Stimulated activated memory B cell treated with anti-CD40 and anti-IgM and Interleukin-4, amounts not matched to agents 10 μg/mL and 1 μg/mL and 100 μg/mL, for 72 hours (primary cell): ENCODE data around the gene DNAJB2.
"Not testable (repeated sequence)": the region's sequence is repeated elsewhere in the genome, so short reads cannot be mapped to it uniquely, and the experiment has no call there.

Experiments
- ATAC-seq: fragments of 150-1000 bp; cut with Tn5 transposase; 2 replicates; pipeline ENCODE4 v1.10.0; 2021
- H3K27ac Mint-ChIP-seq: one replicate; pipeline ENCODE4 v1.8.0; 2022; ENCODE audit warnings: mild to moderate bottlenecking, mixed read lengths
- H3K27me3 Mint-ChIP-seq: one replicate; pipeline ENCODE4 v1.8.0; 2022; ENCODE audit warnings: mixed read lengths
- H3K36me3 Mint-ChIP-seq: one replicate; pipeline ENCODE4 v1.8.0; 2022; ENCODE audit warnings: mixed read lengths
- H3K4me1 Mint-ChIP-seq: one replicate; pipeline ENCODE4 v1.8.0; 2022; ENCODE audit warnings: mixed read lengths
- H3K4me3 Mint-ChIP-seq: one replicate; pipeline ENCODE4 v1.8.0; 2022; ENCODE audit warnings: mild to moderate bottlenecking, moderate library complexity, mixed read lengths
- H3K9me3 Mint-ChIP-seq: one replicate; pipeline ENCODE4 v1.8.0; 2022; ENCODE audit warnings: mixed read lengths

Gene DNAJB2

DNA sequence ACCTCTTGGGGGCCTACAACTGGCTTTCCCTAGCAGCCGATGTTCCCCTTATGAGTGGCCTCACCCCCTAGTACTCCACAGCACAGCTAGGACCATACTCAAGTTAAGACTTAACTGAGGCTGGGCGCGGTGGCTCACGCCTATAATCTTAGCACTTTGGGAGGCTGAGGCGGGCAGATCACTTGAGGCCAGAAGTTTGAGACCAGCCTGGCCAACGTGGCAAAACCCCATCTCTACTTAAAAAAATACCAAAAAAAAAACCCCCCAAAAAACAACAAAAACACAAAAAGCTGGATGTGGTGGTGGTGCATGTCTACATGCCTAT, 7.9 kb downstream of the DNAJB2 start:
- not testable (repeated sequence) for H3K27ac Mint-ChIP-seq, ATAC-seq, H3K4me3 Mint-ChIP-seq, H3K27me3 Mint-ChIP-seq, H3K9me3 Mint-ChIP-seq
- Mint-ChIP-seq H3K36me3 (peaks cover 27% of the 10 kb centered on the region), H3K4me1 (peaks cover 23% of the 10 kb centered on the region)

GRCh38 chr2:219287580-219288265, 8.6 kb downstream of the DNAJB2 start:
- Mint-ChIP-seq H3K9me3 (no peaks in the 10 kb centered on the region), H3K27me3 (no peaks in the 10 kb centered on the region), H3K4me3 (no peak overlapping the region), H3K4me1 (peaks cover 21% of the 10 kb centered on the region), H3K36me3 (peaks cover 21% of the 10 kb centered on the region), H3K27ac (no peak overlapping the region)
- no peak for ATAC-seq

DNA sequence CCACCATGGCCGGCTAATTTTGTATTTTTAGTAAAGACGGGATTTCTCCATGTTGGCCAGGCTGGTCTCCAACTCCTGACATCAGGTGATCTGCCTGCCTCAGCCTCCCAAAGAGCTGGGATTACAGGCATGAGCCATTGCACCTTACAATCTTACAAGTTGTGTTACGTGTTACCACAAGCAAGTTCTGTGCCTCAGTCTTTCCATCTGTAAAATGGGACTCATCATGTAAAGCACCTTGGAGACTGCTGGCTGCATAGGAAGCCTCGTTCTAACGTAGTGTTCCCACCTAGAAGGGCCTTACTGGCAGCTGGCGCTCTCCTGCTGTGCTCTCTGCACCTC, 10.0 kb downstream of the DNAJB2 start:
- no peaks in the 10 kb centered on the region for H3K9me3 Mint-ChIP-seq
- no peak overlapping the region for H3K27ac Mint-ChIP-seq
- H3K4me3 Mint-ChIP-seq, result no peak overlapping the region
- H3K36me3 Mint-ChIP-seq, result peaks cover 14% of the 10 kb centered on the region
- no peak for ATAC-seq
- H3K27me3 Mint-ChIP-seq, result no peaks in the 10 kb centered on the region
- H3K4me1 Mint-ChIP-seq, result peaks cover 19% of the 10 kb centered on the region

DNA sequence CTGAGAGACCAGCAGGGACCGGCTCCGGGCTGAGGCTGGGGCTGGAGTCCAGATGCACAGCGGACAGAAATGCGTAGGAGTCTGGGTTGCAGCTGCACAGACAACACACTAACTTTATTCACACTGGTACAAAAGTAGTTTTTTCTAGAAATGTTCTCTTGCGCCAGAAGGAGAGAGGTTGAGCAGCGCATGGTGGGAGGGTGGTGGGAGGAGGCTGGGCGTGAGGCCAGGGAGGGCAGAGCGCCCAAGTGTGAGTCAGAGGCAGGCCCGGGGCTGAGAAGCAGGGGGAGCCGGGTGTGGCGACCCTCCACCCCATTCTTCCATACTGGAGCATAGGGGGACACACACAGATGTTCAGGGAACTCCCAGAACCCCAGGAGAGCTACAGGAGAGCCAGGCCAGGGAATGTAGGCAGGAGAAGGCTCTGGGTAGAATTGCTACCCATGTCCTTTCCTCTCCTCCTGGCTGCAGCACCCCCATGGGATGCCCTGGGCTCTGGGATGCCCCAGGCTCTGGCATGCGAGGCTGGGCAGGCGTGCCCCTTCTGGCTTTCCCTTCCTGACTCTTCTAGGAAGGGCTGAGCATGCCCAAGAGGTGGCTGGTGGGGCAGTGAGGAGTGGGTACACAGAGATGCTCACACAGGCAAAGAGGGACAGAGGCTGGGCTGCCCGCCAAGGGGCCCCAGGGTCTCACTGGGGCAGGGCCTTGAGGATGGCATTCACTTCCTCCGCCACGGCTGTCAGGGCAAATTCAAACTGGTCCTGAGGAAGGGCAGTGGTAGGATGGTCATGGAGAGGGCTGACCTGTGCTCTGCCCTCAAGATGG, 10.6 kb downstream of the DNAJB2 start:
- no peaks in the 10 kb centered on the region for H3K9me3 Mint-ChIP-seq
- peaks cover 25% of the 10 kb centered on the region for H3K4me1 Mint-ChIP-seq
- H3K27me3 Mint-ChIP-seq, result no peaks in the 10 kb centered on the region
- peak overlapping the region; percentile 38 for H3K27ac Mint-ChIP-seq
- no peak overlapping the region for H3K4me3 Mint-ChIP-seq
- ATAC-seq, result no peak
- peaks cover 14% of the 10 kb centered on the region for H3K36me3 Mint-ChIP-seq

GRCh38 chr2:219290381-219291171, 11.4 kb downstream of the DNAJB2 start:
- H3K4me1 Mint-ChIP-seq, result peaks cover 28% of the 10 kb centered on the region
- ATAC-seq, result no peak
- no peaks in the 10 kb centered on the region for H3K27me3 Mint-ChIP-seq
- H3K9me3 Mint-ChIP-seq, result no peaks in the 10 kb centered on the region
- no peak overlapping the region for H3K4me3 Mint-ChIP-seq
- peak overlapping the region; percentile 38 for H3K27ac Mint-ChIP-seq
- peaks cover 9% of the 10 kb centered on the region for H3K36me3 Mint-ChIP-seq

- Mint-ChIP-seq H3K9me3 (no peaks in the 10 kb centered on the region), H3K36me3 (peaks cover 2% of the 10 kb centered on the region), H3K4me3 (no peak overlapping the region), H3K27ac (no peak overlapping the region), H3K4me1 (peaks cover 22% of the 10 kb centered on the region), H3K27me3 (no peaks in the 10 kb centered on the region)
- no peak for ATAC-seq
These were observed 12.2 kb downstream of the DNAJB2 start for GRCh38 chr2:219291394-219291793.

DNA sequence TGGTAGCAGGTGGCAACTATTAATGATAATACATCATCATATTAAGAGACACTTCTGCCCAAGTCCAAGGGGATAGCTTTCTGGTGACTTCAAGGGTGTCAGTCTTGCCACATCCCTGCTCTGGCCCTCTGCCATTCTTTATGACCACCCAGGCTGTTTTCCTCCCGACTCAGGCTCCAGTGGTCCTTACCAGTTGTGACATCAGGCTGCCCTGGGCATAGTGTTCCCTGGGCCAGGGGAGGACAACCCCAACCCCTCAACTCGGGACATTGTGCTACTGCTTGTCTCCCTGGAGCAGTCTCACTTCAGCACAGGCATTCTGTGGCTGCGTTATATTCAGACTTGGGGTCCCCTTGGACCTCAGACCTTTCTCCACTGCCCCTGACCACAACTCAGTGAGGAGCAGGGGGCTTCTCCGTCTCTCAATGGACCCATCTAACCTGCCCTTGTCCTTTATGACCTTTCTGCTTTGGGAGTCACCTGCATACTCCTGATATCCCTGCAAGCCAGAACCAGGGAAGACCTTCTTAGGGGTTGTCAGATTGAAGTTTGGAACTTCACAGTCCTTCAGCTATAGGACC, 12.8 kb downstream of the DNAJB2 start:
- Mint-ChIP-seq H3K27me3 (no peaks in the 10 kb centered on the region), H3K36me3 (no peaks in the 10 kb centered on the region), H3K4me3 (no peak overlapping the region), H3K4me1 (peaks cover 20% of the 10 kb centered on the region), H3K9me3 (no peaks in the 10 kb centered on the region), H3K27ac (no peak overlapping the region)
- ATAC-seq, result no peak

GRCh38 chr2:219292616-219293015, 13.4 kb downstream of the DNAJB2 start:
- Mint-ChIP-seq H3K27me3 (no peaks in the 10 kb centered on the region), H3K36me3 (no peaks in the 10 kb centered on the region), H3K4me3 (no peak overlapping the region), H3K4me1 (peaks cover 20% of the 10 kb centered on the region), H3K27ac (no peak overlapping the region), H3K9me3 (no peaks in the 10 kb centered on the region)
- ATAC-seq, result no peak

- Mint-ChIP-seq H3K9me3 (no peaks in the 10 kb centered on the region), H3K27me3 (no peaks in the 10 kb centered on the region), H3K4me3 (peak overlapping the region; percentile 79), H3K36me3 (no peaks in the 10 kb centered on the region), H3K4me1 (peaks cover 20% of the 10 kb centered on the region), H3K27ac (peak overlapping the region; percentile 89)
- ATAC-seq, result no peak
These were observed 14.6 kb downstream of the DNAJB2 start for GRCh38 chr2:219293736-219294231.

DNA sequence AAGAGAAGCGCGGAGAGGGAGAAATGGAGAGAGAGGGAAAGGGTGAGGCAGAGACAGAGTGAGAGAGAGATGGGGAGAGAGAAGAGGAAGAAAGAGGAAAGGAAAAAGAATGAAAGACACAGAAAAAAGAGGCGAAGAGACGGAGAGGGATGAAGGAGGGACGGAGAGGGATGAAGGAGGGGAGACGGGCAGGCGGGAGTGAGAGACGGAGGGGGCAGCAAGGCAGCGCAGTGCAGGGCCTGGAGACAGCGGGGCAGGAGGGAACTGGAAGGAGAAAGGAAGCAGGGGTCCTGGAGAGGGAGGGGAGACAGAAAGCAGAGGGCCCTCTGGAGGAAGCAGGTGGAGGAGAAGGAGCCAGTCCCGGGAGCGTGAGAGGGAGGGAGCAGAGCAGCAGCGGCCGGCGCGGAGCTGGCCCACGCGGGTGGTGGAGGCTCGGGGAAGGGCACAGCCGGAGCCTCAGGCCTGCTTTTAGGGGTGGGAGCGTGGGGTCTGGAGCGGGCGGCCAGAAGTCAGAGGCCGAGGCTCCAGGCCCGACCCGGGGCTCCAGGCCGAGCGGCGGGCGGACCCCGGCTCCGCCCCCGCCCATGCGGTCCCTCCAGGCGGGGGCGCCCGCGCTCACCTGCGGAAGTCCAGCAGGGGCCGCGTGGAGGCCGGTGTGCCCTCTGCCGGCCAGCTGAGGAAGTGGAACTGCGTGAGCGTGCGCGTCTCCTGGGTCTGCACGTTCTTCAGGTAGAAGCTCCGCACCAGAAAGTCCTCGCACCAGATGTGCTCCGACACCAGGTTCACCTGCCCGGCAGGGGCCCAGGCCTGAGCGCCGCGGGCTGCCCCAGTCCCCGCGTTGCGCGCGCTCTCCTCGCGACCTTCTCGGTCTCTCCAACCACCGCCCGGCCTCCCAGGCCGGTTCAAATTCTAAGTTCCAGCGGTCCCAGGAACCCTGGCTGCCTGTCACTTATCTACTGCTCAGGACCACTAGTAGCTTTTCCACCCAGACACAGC, 15.5 kb downstream of the DNAJB2 start:
- Mint-ChIP-seq H3K4me3 (peak overlapping the region; percentile 79), H3K27ac (peak overlapping the region; percentile 89), H3K9me3 (no peaks in the 10 kb centered on the region), H3K36me3 (no peaks in the 10 kb centered on the region), H3K27me3 (peaks cover 3% of the 10 kb centered on the region), H3K4me1 (peaks cover 20% of the 10 kb centered on the region)
- peak; percentile 91 for ATAC-seq

GRCh38 chr2:219296142-219296541, 17.0 kb downstream of the DNAJB2 start:
- no peak for ATAC-seq
- no peaks in the 10 kb centered on the region for H3K9me3 Mint-ChIP-seq
- H3K27me3 Mint-ChIP-seq, result peaks cover 13% of the 10 kb centered on the region
- no peaks in the 10 kb centered on the region for H3K36me3 Mint-ChIP-seq
- no peak overlapping the region for H3K27ac Mint-ChIP-seq
- no peak overlapping the region for H3K4me3 Mint-ChIP-seq
- H3K4me1 Mint-ChIP-seq, result peaks cover 20% of the 10 kb centered on the region

DNA sequence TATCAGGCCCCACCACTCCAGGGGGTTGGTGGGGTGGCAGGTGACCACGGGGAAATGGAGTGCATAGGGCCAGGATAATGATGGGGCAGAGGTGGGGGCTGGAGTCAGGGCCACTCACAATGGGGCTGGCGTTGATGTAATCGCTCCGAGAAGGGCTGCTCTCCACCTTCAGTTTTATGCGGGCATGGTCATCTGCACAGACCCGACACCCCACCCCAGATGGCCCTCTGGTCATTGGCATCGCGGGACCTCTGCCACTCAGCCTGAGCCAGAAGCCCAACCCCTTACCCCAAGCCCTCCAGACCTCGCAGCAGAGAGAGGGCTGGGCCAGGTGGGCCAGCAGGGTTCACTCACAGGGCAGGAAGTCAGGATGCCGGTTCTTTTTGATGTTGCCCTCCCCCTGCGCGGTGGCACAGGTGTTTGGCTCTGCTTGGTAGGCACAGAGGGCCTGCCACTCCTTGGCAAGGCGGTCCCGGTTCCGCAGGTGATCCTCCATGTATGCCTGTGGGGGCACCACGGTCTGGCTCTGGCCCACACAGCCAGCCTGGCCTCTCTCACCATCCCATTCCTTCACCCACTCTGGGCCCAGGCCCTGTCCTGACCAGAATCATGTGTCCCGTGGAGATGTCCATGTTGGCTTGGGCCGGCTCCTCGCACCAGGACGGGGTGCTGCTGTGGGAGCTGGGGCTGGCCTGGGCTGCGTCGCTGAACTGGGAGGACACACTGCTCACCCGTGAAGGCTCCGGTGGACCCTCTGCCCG, 17.6 kb downstream of the DNAJB2 start:
- no peaks in the 10 kb centered on the region for H3K36me3 Mint-ChIP-seq
- H3K9me3 Mint-ChIP-seq, result no peaks in the 10 kb centered on the region
- ATAC-seq, result no peak
- no peak overlapping the region for H3K27ac Mint-ChIP-seq
- no peak overlapping the region for H3K4me3 Mint-ChIP-seq
- peaks cover 20% of the 10 kb centered on the region for H3K4me1 Mint-ChIP-seq
- H3K27me3 Mint-ChIP-seq, result peaks cover 20% of the 10 kb centered on the region

DNA sequence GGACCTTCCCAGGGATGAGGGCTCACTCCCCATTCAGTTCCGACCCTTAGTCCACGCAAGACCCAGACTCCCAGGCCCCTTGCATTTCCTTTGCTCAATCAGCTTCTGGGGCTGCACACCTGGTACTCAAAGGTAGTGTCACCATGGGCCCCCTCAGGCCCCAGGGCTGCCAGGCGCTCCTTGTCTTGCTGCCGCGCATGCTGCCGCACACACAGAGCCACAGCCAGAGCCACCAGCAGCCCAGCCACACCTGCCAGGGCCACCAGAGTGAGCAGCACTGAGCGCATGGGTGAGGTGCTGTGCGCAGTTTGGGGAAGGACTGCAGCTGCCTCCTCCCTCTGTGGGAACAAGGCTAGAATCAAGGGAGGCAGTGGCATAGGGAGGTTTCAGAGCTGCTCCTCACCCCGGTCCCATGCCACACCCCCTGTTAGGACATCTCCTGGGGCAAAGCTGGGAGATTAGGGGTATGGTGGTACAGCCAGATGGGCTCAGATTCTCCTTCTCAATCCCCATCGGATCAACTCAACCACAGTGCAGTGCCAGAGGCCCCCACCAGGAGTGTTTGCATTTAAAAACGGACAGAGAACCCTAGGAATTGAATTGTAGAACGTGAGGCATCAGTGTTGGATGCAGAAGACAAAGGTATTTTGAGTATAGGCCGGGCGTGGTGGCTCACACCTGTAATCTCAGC, 18.7 kb downstream of the DNAJB2 start:
- H3K4me3 Mint-ChIP-seq, result no peak overlapping the region
- H3K27me3 Mint-ChIP-seq, result peaks cover 31% of the 10 kb centered on the region
- H3K4me1 Mint-ChIP-seq, result peaks cover 20% of the 10 kb centered on the region
- H3K36me3 Mint-ChIP-seq, result no peaks in the 10 kb centered on the region
- ATAC-seq, result no peak
- H3K9me3 Mint-ChIP-seq, result no peaks in the 10 kb centered on the region
- H3K27ac Mint-ChIP-seq, result no peak overlapping the region
